GM12891 (cell line): ENCODE measurements around the gene IL1RL2.

ENCODE experiments used
- POLR2A ChIP-seq: IDR thresholded peaks from 2 replicates; pipeline ENCODE4 v1.6.1; 2011; ENCODE audit warnings: low read depth, low read length, control low read depth
- POLR2AphosphoS5 ChIP-seq: IDR thresholded peaks from 2 replicates; pipeline ENCODE4 v1.6.1; 2011; ENCODE audit warnings: low read depth, low read length, control low read depth
- POU2F2 ChIP-seq: IDR thresholded peaks from 2 replicates; pipeline ENCODE4 v1.6.1; 2011; ENCODE audit warnings: low read depth, mild to moderate bottlenecking, control low read depth, low read length, moderate library complexity

- TF ChIP-seq POLR2A (no peak), POLR2AphosphoS5 (no peak), POU2F2 (no peak)
Measured at GRCh38 chr2:102237176-102237575, 50.4 kb downstream of the IL1RL2 start.
